Nephron (organoid): ENCODE results near the gene ZNF3.

ENCODE experiments used
- H3K27ac Mint-ChIP-seq, 3 experiments: 2 replicates each; pipeline ENCODE4 v1.8.0; 2020; ENCODE audit warnings: mixed read lengths in 3 of 3, mild to moderate bottlenecking in 2 of 3, moderate library complexity in 1 of 3
- H3K27me3 Mint-ChIP-seq: 2 replicates; pipeline ENCODE4 v1.8.0; 2021; ENCODE audit warnings: low read depth, mild to moderate bottlenecking, moderate library complexity, mixed read lengths
- H3K36me3 Mint-ChIP-seq: 2 replicates; pipeline ENCODE4 v1.8.0; 2020; ENCODE audit warnings: low read depth, mixed read lengths
- H3K4me1 Mint-ChIP-seq: 2 replicates; pipeline ENCODE4 v1.8.0; 2020; ENCODE audit warnings: mixed read lengths
- H3K4me3 Mint-ChIP-seq, 3 experiments: 2 replicates each; pipeline ENCODE4 v1.8.0; 2020; ENCODE audit warnings: mild to moderate bottlenecking in 3 of 3, mixed read lengths in 3 of 3, moderate library complexity in 2 of 3
- H3K9me3 Mint-ChIP-seq: 2 replicates; pipeline ENCODE4 v1.8.0; 2020; ENCODE audit warnings: mixed read lengths
- CTCF ChIP-seq, 3 experiments: fragments of 200-600 bp; sonication (generic); IDR thresholded peaks; one replicate each; pipeline ENCODE4 v1.5.0; 2021; ENCODE audit warnings: antibody characterized with exemption in 3 of 3; ENCODE audit not compliant: unreplicated experiment in 3 of 3

The ZNF3 gene

GRCh38 chr7:100126931-100127865 lies 45.7 kb upstream of the ZNF3 start, which contains the start of gene MBLAC1:
Gene MBLAC1 (plus strand): TSS chr7:100126967. CDS start chr7:100127396, 429 bp downstream.
- Mint-ChIP-seq H3K4me3 (peak within 1 kb of the TSS; percentile 97 to 99 (median 97)), H3K4me1 (peaks cover 12% of the 10 kb centered on the region), H3K9me3 (no peaks in the 10 kb centered on the region), H3K36me3 (peaks cover 10% of the 10 kb centered on the region), H3K27ac (peak within 1 kb of the TSS; percentile 100), H3K27me3 (no peaks in the 10 kb centered on the region)
- no peak for TF ChIP-seq CTCF (IDR thresholded peaks at IDR 0.05; ENCODE audit: unreplicated experiment in 3 of 3)

- Mint-ChIP-seq H3K4me3 (peak overlapping the region; percentile 97 to 99 (median 97)), H3K4me1 (peaks cover 12% of the 10 kb centered on the region), H3K9me3 (no peaks in the 10 kb centered on the region), H3K36me3 (peaks cover 10% of the 10 kb centered on the region), H3K27me3 (no peaks in the 10 kb centered on the region), H3K27ac (peak overlapping the region; percentile 100)
- TF ChIP-seq CTCF (IDR thresholded peaks at IDR 0.05; ENCODE audit: unreplicated experiment in 3 of 3), result no peak
These were observed 44.9 kb upstream of the ZNF3 start for GRCh38 chr7:100126239-100126930.

- Mint-ChIP-seq H3K4me1 (peaks cover 25% of the 10 kb centered on the region), H3K27me3 (no peaks in the 10 kb centered on the region), H3K36me3 (peaks cover 10% of the 10 kb centered on the region), H3K27ac (peak overlapping the region; percentile 36 to 100 (median 77)), H3K4me3 (peak overlapping the region; percentile 97 to 99 (median 97)), H3K9me3 (no peaks in the 10 kb centered on the region)
- TF ChIP-seq CTCF (IDR thresholded peaks at IDR 0.05; ENCODE audit: unreplicated experiment in 3 of 3), result no peak
These were observed 43.0 kb upstream of the ZNF3 start for GRCh38 chr7:100124301-100125230.

- H3K4me3 Mint-ChIP-seq, result peak overlapping the region; percentile 54 to 65 (median 61)
- H3K9me3 Mint-ChIP-seq, result no peaks in the 10 kb centered on the region
- H3K27me3 Mint-ChIP-seq, result no peaks in the 10 kb centered on the region
- peak overlapping the region in 1 of 3 experiments; percentile 33 for H3K27ac Mint-ChIP-seq
- TF ChIP-seq CTCF (IDR thresholded peaks at IDR 0.05; ENCODE audit: unreplicated experiment in 3 of 3), result no peak
- peaks cover 10% of the 10 kb centered on the region for H3K36me3 Mint-ChIP-seq
- H3K4me1 Mint-ChIP-seq, result peaks cover 25% of the 10 kb centered on the region
These were observed 41.0 kb upstream of the ZNF3 start for GRCh38 chr7:100122568-100122967.

GRCh38 chr7:100122067-100122466 lies 40.5 kb upstream of the ZNF3 start:
- peaks cover 25% of the 10 kb centered on the region for H3K4me1 Mint-ChIP-seq
- H3K27ac Mint-ChIP-seq, result peak overlapping the region in 2 of 3 experiments; percentile 33
- H3K9me3 Mint-ChIP-seq, result no peaks in the 10 kb centered on the region
- H3K36me3 Mint-ChIP-seq, result peaks cover 10% of the 10 kb centered on the region
- H3K27me3 Mint-ChIP-seq, result no peaks in the 10 kb centered on the region
- H3K4me3 Mint-ChIP-seq, result peak overlapping the region; percentile 41 to 53 (median 48)
- TF ChIP-seq CTCF (IDR thresholded peaks at IDR 0.05; ENCODE audit: unreplicated experiment in 3 of 3), result no peak
